PC-9 (cell line): Measurements from ENCODE around the gene KIAA1217.

ENCODE experiments used
- EZH2 ChIP-seq: fragments of 200-600 bp; sonication (generic); IDR thresholded peaks from 2 replicates; pipeline ENCODE4 v1.8.0; 2017; ENCODE audit warnings: antibody characterized with exemption, low read depth
- TF ChIP-seq, protein P1 (sequence below): fragments of 200-600 bp; sonication (generic); conservative IDR thresholded peaks from 2 replicates; pipeline ENCODE4 v1.6.1; 2017; ENCODE audit warnings: mixed run types, antibody characterized with exemption, mild to moderate bottlenecking, moderate library complexity

DNA sequence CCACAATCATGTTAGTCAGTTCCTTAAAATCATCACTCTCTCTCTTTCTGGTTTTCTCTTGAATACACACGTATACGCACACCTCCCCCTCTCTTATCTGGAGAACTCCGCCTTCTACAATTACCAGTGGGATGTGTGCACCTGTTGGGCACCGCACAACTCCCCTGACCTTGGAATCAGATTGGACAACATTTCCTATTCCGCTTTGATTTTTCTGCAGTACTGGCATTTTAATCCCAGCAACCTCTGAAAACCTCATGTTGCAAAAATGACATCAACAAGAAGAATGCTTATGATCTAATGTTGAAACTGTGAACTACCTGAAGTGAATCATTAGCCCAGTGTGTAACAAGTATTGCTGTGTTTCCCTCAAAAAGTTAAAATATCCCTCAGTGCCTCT is 109.6 kb downstream of the KIAA1217 start:
- TF ChIP-seq EZH2: no peak
- TF ChIP-seq, protein P1, sequence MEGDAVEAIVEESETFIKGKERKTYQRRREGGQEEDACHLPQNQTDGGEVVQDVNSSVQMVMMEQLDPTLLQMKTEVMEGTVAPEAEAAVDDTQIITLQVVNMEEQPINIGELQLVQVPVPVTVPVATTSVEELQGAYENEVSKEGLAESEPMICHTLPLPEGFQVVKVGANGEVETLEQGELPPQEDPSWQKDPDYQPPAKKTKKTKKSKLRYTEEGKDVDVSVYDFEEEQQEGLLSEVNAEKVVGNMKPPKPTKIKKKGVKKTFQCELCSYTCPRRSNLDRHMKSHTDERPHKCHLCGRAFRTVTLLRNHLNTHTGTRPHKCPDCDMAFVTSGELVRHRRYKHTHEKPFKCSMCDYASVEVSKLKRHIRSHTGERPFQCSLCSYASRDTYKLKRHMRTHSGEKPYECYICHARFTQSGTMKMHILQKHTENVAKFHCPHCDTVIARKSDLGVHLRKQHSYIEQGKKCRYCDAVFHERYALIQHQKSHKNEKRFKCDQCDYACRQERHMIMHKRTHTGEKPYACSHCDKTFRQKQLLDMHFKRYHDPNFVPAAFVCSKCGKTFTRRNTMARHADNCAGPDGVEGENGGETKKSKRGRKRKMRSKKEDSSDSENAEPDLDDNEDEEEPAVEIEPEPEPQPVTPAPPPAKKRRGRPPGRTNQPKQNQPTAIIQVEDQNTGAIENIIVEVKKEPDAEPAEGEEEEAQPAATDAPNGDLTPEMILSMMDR: no peak
